GM18867 (cell line): Measurements from ENCODE around the gene MARCHF10.
"Not testable (repeated sequence)": the region's sequence is repeated elsewhere in the genome, so short reads cannot be mapped to it uniquely, and the experiment has no call there.

Experiments used
- ATAC-seq: cut with Tn5 transposase; IDR thresholded peaks from one replicate; pipeline ENCODE4 v1.9.1; 2021; ENCODE audit warnings: mild to moderate bottlenecking, moderate library complexity; ENCODE audit not compliant: unreplicated experiment

MARCHF10 gene

GRCh38 chr17:62791235-62791734, 16.8 kb downstream of the MARCHF10 start:
- ATAC-seq, result no peak

- no peak for ATAC-seq
Measured at GRCh38 chr17:62790564-62790986, 17.5 kb downstream of the MARCHF10 start.

DNA sequence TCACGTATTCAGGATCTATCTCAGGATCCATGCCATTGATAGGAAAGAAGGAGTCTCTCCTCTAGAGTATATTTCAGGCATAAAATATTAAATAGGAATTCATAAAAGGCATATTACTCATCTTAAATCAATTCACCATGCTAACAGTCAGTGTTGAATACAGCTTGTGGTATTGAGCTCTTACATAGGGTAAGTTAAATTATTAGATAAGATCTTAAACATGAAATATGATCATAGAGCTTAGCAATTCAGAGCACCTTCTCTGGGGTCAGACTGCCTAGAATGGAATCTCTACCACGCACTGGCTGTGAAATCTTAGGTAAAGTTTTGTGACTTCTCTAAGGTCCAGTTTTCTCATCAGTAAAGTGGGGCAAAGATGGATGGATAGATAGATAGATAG, 20.7 kb downstream of the MARCHF10 start:
- no peak for ATAC-seq

DNA sequence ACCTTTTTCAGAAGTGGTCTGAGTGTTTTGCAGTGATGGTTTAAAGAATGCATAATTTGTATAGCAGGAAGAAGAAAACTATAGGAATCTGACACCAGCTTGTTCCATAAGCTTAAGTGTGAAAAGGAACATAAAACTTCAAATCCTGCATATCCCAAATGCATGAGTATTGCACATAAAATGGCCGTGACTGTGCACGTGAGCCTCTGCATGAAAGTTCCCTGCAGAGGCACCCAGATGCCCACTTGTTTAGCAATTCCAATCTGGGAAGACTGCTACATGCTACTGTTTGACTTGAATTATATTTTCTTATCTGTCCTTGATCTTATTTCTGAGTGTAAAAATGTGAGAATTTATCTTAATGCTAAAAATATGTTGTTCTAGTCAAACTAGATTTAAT, 21.5 kb downstream of the MARCHF10 start:
- no peak for ATAC-seq

DNA sequence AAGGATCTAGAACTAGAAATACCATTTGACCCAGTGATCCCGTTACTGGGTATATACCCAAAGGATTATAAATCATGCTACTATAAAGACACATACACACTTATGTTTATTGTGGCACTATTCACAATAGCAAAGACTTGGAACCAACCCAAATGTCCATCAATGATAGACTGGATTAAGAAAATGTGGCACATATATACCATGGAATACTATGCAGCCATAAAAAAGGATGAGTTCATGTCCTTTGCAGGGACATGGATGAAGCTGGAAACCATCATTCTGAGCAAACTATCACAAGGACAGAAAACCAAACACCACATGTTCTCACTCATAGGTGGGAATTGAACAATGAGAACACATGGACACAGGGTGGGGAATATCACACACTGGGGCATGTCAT, 22.1 kb downstream of the MARCHF10 start:
- ATAC-seq, result not testable (repeated sequence)

GRCh38 chr17:62782730-62783270, 25.3 kb downstream of the MARCHF10 start:
- ATAC-seq, result no peak

DNA sequence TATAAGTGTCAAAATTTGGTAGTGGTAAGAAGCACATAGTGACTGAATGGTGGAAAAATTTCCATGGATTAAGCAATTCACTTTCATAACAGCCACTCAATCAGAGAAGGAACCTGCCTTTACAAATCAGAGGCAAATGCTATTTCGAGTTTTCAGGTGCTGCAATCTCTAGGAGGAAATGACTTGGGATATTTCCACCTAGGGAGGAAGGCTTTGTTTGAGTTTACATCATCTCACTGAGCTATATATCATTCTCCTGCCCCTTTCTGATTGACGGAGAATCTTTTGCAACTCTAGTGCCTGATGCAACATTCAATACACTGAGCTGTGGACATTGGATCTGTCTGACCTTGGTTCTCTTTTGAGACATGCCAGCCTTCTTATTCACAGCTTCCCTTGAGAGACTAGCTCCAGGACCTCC, 26.3 kb downstream of the MARCHF10 start:
- ATAC-seq, result no peak

- no peak for ATAC-seq
Measured at GRCh38 chr17:62781356-62781755, 26.8 kb downstream of the MARCHF10 start.

- ATAC-seq, result no peak
Measured at GRCh38 chr17:62780951-62781350, 27.2 kb downstream of the MARCHF10 start.

DNA sequence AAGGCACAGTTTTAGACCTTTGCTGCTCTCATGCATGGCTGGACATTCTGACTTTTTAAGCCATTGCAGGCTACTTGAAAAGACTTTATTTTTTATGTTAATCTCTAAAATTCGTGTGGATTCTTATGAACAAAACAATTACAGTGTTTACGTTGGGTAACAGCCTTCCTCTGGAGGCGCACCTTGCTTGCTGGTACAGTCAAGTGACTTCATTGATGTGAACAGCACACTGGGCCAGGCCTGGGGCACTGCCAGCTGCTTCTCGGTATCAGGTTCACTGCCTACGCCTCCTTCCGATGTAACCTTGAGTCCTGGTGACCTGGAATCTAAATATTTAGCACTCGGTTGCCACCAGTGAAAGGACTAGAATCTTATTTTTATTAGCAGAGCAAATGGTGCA, 27.8 kb downstream of the MARCHF10 start:
- ATAC-seq, result no peak

DNA sequence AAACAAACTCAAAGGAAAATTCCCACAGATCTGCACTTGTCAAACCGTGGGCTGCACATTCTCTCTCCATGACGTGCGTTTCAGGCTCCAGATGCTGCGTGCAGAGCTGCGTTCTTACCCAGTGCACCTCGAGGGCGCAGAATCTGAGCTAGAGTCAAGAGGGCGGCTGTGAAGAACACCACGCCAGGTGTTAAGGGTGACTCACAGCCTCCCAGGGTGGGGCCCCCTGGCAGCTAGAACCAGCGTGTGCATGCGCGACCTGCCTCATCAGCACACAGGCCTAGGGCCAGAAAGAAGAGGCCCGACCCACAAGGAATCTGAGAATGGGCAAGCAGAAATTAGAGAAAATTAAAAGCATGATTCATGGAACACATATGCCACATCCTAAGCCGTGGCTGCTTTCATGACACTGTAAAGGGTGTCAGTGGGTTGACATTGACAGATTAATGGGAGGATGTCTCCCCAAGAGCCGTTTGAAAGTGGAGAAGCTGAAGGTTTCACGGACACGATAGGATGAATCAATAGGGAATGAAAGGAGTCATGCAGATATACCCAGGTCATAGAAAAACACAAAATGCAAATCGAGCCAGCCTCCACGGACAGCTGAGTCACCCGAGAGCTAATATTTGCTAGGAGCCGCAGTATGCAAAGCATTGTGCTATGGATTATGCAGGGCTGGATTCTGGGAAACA, 29.0 kb downstream of the MARCHF10 start:
- ATAC-seq, result no peak

DNA sequence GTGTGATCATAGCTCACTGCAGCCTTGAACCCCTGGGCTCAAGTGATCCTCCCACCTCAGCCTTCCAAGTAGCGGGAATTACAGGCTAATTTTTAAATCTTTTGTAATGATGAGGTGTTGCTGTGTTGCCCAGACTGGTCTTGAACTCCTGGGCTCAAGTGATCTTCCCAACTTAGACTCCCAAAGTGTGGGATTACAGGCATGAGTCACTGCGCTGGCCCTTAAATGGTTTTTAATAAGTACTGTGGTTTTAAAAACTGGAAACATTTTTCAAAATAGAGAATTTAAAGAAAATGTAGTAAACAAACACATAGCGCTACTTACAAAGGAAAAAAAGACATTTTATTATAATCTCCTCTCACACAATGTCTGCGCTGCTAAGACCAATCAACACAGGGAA, 32.2 kb downstream of the MARCHF10 start:
- no peak for ATAC-seq

GRCh38 chr17:62774338-62774737, 33.8 kb downstream of the MARCHF10 start:
- ATAC-seq, result no peak

DNA sequence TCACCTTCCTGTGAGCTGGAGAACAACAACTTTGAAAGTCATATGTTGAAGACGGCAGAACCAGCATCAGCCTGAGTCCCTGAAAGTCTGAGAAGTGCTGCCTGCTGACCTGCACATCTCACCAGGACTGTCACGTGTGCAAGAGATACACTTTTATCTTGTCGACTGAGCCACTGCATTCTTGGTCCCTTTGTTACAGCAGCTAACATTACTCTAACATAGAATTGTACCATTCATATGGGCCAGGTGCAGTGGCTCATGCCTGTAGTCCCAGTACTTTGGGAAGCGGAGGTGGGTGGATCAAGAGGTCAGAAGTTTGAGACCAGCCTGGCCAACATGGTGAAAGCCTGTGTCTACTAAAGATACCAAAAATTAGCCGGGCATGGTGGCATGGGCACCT, 40.1 kb downstream of the MARCHF10 start:
- ATAC-seq, result no peak

- ATAC-seq, result no peak
Measured at GRCh38 chr17:62765351-62765750, 42.8 kb downstream of the MARCHF10 start.

DNA sequence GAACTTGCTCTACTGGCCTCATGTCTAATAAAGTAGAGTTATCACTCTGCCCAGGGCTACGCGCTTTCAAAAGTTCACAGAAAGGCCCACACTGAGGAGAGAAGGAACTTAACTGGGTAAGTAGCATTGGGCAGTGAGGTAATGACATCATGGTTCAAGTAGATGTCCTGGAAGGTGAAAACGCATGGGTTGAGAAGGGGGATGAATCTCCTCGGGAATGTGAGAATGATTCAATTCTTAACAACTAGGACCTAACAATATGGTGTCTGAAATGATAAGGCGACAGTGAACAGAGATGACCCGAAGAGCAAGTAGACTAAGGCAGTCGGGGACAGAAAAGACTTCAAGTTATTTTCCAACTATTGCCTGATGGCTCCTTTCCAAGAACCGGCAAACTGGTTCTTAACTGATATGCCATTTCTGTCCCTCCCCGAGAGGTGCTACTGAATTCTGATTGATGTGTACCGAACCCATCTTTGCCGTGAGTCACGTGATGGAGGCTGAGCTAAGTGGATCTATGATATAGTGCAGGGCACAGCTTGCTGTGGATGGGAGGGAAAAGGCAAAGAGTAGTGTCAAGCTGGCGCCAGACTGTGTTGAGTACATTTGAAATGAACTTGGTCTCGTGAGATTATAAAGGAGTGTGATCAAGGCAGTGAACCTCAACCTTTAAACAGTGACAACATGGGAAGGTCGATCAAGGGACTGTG, 44.1 kb downstream of the MARCHF10 start:
- ATAC-seq, result no peak

DNA sequence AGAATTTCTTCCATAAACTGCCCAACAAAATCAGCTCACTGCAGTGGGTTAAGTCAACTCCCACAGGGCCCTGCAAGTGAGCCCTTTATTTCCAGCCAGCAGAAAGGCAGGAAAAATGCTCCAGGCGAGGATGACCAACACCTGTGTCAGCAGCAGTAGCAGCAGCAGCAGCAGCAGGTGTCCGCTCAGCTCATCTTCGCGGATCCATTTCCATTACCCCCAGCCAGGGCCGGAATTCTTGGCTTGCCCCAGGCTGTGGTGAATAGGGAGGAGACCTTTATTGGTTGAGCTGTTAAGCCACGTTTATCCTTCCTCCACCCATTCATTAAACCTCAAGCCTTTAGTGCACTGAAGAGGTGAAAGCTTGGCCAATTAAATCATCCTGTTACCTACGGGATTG, 46.2 kb downstream of the MARCHF10 start:
- no peak for ATAC-seq

DNA sequence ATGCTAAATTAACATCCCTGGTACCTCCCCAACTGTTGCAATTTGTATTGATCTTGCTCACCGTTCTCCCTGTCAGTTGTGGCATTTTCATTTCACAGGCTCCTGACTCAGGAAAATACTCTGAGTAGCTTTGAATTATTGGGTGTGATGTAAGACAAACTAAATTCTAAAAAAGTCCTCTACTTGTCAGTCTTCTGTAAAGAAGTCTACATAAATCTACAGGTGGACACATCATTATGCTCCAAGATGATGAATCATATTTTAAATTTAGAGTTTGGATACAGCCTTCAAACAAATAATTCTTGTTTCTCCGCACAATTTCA, 47.2 kb downstream of the MARCHF10 start:
- ATAC-seq, result no peak

- no peak for ATAC-seq
Measured at GRCh38 chr17:62760059-62760944, 47.8 kb downstream of the MARCHF10 start.

DNA sequence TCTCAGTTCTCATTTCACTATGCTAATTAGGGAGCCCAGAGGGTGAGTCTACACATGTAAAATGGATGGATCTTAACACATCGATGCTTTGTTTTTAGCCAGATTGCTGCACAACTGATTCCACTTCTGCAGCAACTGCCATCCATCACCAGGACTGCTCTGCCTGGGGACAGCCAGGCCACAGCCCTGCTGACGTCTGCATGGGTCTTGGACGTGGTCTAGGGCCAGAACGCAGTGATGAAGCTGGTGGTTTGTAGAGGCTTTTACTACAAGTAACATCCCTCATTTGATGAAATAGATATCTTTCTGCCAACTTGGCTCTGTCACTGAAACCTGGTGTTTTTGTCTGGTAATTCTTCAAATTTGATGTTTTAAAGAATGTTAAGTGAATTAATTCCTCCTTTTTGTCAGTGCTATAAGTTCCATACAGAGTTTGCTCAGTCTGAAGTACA, 50.6 kb downstream of the MARCHF10 start:
- no peak for ATAC-seq

DNA sequence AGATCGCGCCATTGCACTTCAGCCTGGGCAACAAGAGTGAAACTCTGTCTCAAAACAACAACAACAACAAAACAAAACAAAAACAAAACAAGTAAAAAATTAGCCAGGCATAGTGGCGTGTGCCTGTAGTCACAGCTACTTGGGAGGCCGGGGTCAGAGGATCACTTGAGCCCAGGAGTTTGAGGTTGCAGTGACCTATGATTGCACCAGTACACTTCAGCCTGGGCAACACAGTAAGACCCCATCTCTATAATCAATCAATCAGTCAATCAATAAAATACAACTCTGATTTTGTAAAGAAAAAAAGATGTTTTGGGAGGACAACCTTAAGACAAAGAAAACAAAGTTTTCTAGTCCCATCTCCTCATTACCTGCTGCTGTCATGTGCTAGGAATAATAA, 51.9 kb downstream of the MARCHF10 start:
- no peak for ATAC-seq
